ENCODE data around the gene ZYX. TPM values are rescaled to one million over a fixed set of nuclear protein-coding genes. Genes with fewer than 3 reads are reported as not detected.

Gene ZYX
- polyA plus RNA-seq, 1 donor (not counting 4 experiments of a cell fraction or from before 2014, with no cell fraction given) = 17.6 TPM

DNA sequence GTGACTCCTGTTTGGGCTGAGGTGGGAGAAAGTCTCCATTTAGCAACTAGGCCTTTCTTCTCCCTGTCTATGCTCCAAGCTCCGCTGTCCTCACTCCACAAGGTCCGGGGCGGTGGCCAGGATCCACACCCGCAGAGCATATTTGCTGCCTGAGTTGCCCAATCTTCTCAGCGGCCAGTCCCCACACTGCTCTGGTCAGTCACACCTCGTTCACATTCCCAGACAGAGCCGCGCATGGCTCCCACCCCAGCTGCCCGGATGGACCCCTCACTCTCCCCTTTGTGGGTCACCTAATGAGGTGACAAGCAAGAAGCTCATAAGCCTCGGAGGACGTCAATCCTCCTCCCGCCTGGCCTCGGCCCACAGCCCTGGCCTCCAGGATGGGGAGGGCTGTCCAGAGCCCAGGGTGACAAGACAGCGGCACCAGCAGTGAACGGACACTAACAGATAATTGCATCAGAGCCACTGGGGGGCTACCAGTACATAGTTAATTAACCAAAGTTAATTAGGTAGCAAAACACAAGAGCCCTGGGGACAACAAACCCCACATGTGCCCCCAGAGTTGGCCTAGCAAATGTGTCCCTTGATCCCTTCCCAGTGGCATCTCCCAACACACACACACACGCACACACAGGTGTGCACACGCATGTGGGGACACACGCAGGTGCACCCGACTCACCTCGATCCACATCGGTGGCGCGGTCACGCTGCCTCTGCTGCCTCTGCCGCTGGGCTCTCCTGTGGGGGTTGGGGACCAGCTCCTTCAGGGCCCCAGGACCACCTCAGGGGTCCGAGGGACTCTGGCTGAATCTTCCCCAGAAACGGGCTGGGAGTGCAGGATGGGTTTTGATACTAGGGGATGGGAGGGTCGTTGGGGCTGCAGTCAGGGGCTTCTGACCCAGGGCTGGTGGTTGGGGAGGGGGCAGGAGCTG is 15.7 kb downstream of the ZYX start:
- H3K9me3 ChIP-seq (ENCODE audit: control insufficient read depth, low read depth, low read length) = no peaks in the 10 kb centered on the region
- no peak overlapping the region for H3K4me2 ChIP-seq (ENCODE audit: control insufficient read depth, extremely low read depth, insufficient read depth, low read depth, low read length)
- H2AFZ ChIP-seq (ENCODE audit: control insufficient read depth, low read length) = no peak overlapping the region
- TF ChIP-seq EZH2 (IDR thresholded peaks at IDR 0.05; ENCODE audit: low read length) = no peak
- TF ChIP-seq, protein P1, sequence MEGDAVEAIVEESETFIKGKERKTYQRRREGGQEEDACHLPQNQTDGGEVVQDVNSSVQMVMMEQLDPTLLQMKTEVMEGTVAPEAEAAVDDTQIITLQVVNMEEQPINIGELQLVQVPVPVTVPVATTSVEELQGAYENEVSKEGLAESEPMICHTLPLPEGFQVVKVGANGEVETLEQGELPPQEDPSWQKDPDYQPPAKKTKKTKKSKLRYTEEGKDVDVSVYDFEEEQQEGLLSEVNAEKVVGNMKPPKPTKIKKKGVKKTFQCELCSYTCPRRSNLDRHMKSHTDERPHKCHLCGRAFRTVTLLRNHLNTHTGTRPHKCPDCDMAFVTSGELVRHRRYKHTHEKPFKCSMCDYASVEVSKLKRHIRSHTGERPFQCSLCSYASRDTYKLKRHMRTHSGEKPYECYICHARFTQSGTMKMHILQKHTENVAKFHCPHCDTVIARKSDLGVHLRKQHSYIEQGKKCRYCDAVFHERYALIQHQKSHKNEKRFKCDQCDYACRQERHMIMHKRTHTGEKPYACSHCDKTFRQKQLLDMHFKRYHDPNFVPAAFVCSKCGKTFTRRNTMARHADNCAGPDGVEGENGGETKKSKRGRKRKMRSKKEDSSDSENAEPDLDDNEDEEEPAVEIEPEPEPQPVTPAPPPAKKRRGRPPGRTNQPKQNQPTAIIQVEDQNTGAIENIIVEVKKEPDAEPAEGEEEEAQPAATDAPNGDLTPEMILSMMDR (optimal IDR thresholded peaks at IDR 0.05 in 1 of 3, IDR thresholded peaks at IDR 0.05 in 1 of 3, conservative IDR thresholded peaks at IDR 0.05 in 1 of 3; ENCODE audit: extremely low read depth in 1 of 3, insufficient read depth in 2 of 3, low read length in 3 of 3) = no peak
- H3K4me3 ChIP-seq (ENCODE audit: control insufficient read depth in 2 of 3, extremely low read depth in 1 of 3, insufficient read depth in 2 of 3, low read depth in 1 of 3, low read length in 3 of 3) = no peak overlapping the region
- no peaks in the 10 kb centered on the region for H3K79me2 ChIP-seq (ENCODE audit: control insufficient read depth, insufficient read depth, low read length)
- no peak for DNase-seq (ENCODE audit: low read depth, low spot score)
- H4K20me1 ChIP-seq (ENCODE audit: control insufficient read depth, extremely low read depth, insufficient read depth, low read length) = peaks cover 2% of the 10 kb centered on the region
- no peaks in the 10 kb centered on the region for H3K4me1 ChIP-seq (ENCODE audit: control insufficient read depth, extremely low read depth, insufficient read depth, low read length)
- dilution Hi-C loops (cut with MboI; ENCODE audit: extremely low pct_ligation_motif_present, low sequenced_read_pairs) = no loop called here
- FAIRE-seq = no peak
- peaks cover 25 to 30% of the 10 kb centered on the region in 2 experiments for H3K36me3 ChIP-seq (ENCODE audit: control insufficient read depth in 2 of 2, extremely low read depth in 1 of 2, insufficient read depth in 2 of 2, low read length in 2 of 2)
- no peak overlapping the region for H3K9ac ChIP-seq (ENCODE audit: control insufficient read depth, extremely low read depth, insufficient read depth, low read length)
- H3K9me1 ChIP-seq (ENCODE audit: control insufficient read depth, extremely low read depth, insufficient read depth, low read length) = peaks cover 3% of the 10 kb centered on the region
- no peak overlapping the region for H3K27ac ChIP-seq (ENCODE audit: control insufficient read depth, insufficient read depth, low read length)
- H3K27me3 ChIP-seq (ENCODE audit: control insufficient read depth, extremely low read depth, insufficient read depth, low read length) = no peaks in the 10 kb centered on the region

DNA sequence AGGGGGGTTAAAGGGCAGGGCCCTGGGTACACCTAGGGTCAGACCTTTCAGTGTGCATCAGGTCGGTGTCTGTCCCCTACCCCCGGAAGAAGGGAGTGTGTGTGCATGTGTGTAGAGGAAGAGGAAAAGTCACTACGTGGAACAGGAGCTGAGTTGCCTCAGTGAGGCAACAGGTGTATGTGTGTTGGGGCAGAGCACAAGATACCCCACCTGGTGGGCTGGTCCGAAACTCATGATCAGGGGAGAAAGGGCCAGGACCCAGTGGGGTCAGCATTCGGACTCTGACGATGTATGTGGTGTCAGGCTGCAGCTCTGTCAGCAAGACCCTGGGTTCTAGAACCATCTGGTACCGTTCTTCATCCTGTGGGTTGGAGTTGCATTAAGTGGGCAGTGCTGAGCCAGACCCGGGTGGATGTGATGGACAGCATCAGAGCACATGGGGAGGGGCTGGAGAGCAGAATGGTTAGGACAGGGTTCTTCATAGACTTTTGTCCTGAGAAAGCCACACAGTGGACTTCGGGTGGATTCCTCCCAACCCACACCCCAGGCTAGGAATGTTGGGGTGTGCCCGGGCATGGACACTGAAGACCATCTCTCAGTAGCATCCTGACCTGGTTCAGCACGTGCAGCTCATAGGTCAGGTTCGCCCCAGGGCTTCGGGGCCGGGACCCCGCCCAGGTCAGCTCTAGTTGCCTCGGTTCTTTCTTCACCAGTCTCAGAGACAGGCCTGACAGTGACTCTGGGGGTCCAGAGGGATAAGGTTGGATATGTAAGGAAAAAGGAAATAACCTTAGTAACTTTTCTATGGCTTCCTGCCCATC is 16.8 kb downstream of the ZYX start:
- dilution Hi-C loops (cut with MboI; ENCODE audit: extremely low pct_ligation_motif_present, low sequenced_read_pairs) = no loop called here
- no peaks in the 10 kb centered on the region for H3K9me3 ChIP-seq (ENCODE audit: control insufficient read depth, low read depth, low read length)
- H3K27me3 ChIP-seq (ENCODE audit: control insufficient read depth, extremely low read depth, insufficient read depth, low read length) = no peaks in the 10 kb centered on the region
- DNase-seq (ENCODE audit: low read depth, low spot score) = no peak
- no peaks in the 10 kb centered on the region for H4K20me1 ChIP-seq (ENCODE audit: control insufficient read depth, extremely low read depth, insufficient read depth, low read length)
- H3K9ac ChIP-seq (ENCODE audit: control insufficient read depth, extremely low read depth, insufficient read depth, low read length) = no peak overlapping the region
- H3K4me2 ChIP-seq (ENCODE audit: control insufficient read depth, extremely low read depth, insufficient read depth, low read depth, low read length) = no peak overlapping the region
- no peak overlapping the region for H3K27ac ChIP-seq (ENCODE audit: control insufficient read depth, insufficient read depth, low read length)
- FAIRE-seq = no peak
- no peak for TF ChIP-seq EZH2 (IDR thresholded peaks at IDR 0.05; ENCODE audit: low read length)
- TF ChIP-seq, protein P1 (optimal IDR thresholded peaks at IDR 0.05 in 1 of 3, IDR thresholded peaks at IDR 0.05 in 1 of 3, conservative IDR thresholded peaks at IDR 0.05 in 1 of 3; ENCODE audit: extremely low read depth in 1 of 3, insufficient read depth in 2 of 3, low read length in 3 of 3) = no peak
- peaks cover 3% of the 10 kb centered on the region for H3K9me1 ChIP-seq (ENCODE audit: control insufficient read depth, extremely low read depth, insufficient read depth, low read length)
- no peaks in the 10 kb centered on the region for H3K79me2 ChIP-seq (ENCODE audit: control insufficient read depth, insufficient read depth, low read length)
- no peak overlapping the region for H3K4me3 ChIP-seq (ENCODE audit: control insufficient read depth in 2 of 3, extremely low read depth in 1 of 3, insufficient read depth in 2 of 3, low read depth in 1 of 3, low read length in 3 of 3)
- peaks cover 22 to 28% of the 10 kb centered on the region in 2 experiments for H3K36me3 ChIP-seq (ENCODE audit: control insufficient read depth in 2 of 2, extremely low read depth in 1 of 2, insufficient read depth in 2 of 2, low read length in 2 of 2)
- no peaks in the 10 kb centered on the region for H3K4me1 ChIP-seq (ENCODE audit: control insufficient read depth, extremely low read depth, insufficient read depth, low read length)
- no peak overlapping the region for H2AFZ ChIP-seq (ENCODE audit: control insufficient read depth, low read length)
